Brain microvascular endothelial cell (primary cell): ENCODE data around the gene PHOSPHO2.
A peak's percentile ranks its signal among the peaks of the same experiment; 100 is the strongest.

Experiments used
- DNase-seq: peaks from one replicate; pipeline ENCODE4 v3.0.0-alpha.2; 2020
- H3K27ac ChIP-seq: fragments of 250-450 bp; sonication (Bioruptor Pico); 2 replicates; pipeline ENCODE4 v1.5.1; 2020; ENCODE audit warnings: mild to moderate bottlenecking, moderate library complexity
- H3K27me3 ChIP-seq: fragments of 250-450 bp; sonication (Bioruptor Pico); replicated peaks from 2 replicates; pipeline ENCODE4 v1.5.1; 2020; ENCODE audit warnings: mild to moderate bottlenecking
- H3K36me3 ChIP-seq: fragments of 250-450 bp; sonication (Bioruptor Pico); replicated peaks from 2 replicates; pipeline ENCODE4 v1.5.1; 2020; ENCODE audit warnings: mild to moderate bottlenecking
- H3K4me3 ChIP-seq: 2 replicates; pipeline ENCODE4 v1.5.1; 2011; ENCODE audit warnings: low read depth, mild to moderate bottlenecking, control low read depth, low read length, moderate library complexity
- CTCF ChIP-seq: IDR thresholded peaks from 2 replicates; pipeline ENCODE4 v1.5.1; 2011; ENCODE audit warnings: low read depth, mild to moderate bottlenecking, moderate library complexity, low read length, control low read depth, inconsistent platforms; ENCODE audit errors: missing control alignments
- in situ Hi-C: cut with HindIII; loops from 2 replicates; pipeline ENCODE4 v1.10.0; 2017; ENCODE audit warnings: low sequenced_read_pairs, low pct_ligation_motif_present

Gene PHOSPHO2

DNA sequence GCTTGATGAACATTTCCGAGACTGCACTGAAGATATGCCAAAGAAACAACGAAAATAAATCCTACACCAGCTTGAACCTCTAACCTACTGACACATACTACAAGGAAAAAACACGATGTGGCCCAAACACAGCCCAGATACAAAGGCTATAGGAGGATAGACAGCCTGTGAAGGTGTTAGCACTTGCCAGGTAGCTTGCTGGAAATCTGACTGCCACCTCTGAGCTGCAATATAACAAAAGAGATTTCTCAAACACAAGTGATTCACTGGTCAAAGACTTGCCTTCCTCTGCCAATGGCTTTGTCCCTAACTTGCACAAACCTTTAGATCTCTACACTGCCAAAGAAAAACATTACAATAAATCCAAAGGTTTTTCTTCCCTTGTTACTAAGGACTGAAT lies 21.2 kb upstream of the PHOSPHO2 start:
- no peaks in the 10 kb centered on the region for H3K36me3 ChIP-seq
- no peak for DNase-seq
- in situ Hi-C loops, result no loop called here
- TF ChIP-seq CTCF, result no peak
- no peaks in the 10 kb centered on the region for H3K27me3 ChIP-seq
- H3K27ac ChIP-seq, result no peak overlapping the region
- H3K4me3 ChIP-seq, result no peak overlapping the region

GRCh38 chr2:169673921-169674320 lies 20.3 kb upstream of the PHOSPHO2 start:
- in situ Hi-C loops, result no loop called here
- Histone ChIP-seq H3K27ac (no peak overlapping the region), H3K27me3 (no peaks in the 10 kb centered on the region), H3K4me3 (no peak overlapping the region), H3K36me3 (no peaks in the 10 kb centered on the region)
- no peak for TF ChIP-seq CTCF
- no peak for DNase-seq

DNA sequence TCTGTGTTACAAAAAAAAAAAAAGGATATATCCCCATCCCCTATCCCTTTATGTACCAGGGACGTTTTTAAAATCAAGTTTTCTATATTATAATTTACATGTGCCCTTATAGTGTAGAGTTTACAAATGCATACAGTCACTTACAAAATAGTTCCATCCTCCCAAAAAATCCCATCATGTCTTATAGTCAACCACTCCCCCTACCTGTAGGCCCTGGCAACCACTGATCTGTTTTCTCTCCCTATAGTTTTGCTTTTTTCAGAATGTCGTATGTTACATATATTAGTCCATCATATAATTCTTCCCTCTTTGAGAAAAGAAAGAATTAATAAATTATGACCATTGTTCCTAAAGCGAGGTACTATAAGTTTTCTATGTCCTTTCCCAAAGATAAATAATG lies 17.9 kb upstream of the PHOSPHO2 start:
- no peak for DNase-seq
- peak; percentile 43 for TF ChIP-seq CTCF
- Histone ChIP-seq H3K27me3 (no peaks in the 10 kb centered on the region), H3K27ac (no peak overlapping the region), H3K4me3 (no peak overlapping the region), H3K36me3 (no peaks in the 10 kb centered on the region)
- in situ Hi-C loops, result no loop called here

GRCh38 chr2:169676850-169677249 lies 17.4 kb upstream of the PHOSPHO2 start:
- in situ Hi-C loops, result no loop called here
- no peak overlapping the region for H3K27ac ChIP-seq
- no peak for DNase-seq
- no peaks in the 10 kb centered on the region for H3K36me3 ChIP-seq
- no peak for TF ChIP-seq CTCF
- no peaks in the 10 kb centered on the region for H3K27me3 ChIP-seq
- no peak overlapping the region for H3K4me3 ChIP-seq

DNA sequence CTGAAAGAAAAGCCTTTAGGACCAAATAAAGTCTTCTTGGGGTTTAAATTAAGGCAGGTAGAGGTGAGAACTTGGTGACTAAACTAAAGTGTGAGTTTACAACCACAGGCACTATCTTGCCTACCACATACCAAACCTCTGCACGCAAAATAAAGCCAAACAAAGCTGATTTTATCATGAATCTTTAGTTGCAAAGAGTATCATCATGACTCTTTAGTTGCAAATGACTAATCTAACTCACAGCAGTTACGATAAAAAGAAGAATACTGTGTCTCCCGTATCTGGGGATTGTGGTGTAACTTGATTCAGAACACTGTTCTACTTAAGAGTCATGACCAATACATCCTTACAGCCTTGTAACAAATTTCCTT lies 11.2 kb upstream of the PHOSPHO2 start:
- H3K4me3 ChIP-seq, result no peak overlapping the region
- no peaks in the 10 kb centered on the region for H3K36me3 ChIP-seq
- in situ Hi-C loops, result no loop called here
- no peak overlapping the region for H3K27ac ChIP-seq
- DNase-seq, result no peak
- H3K27me3 ChIP-seq, result no peaks in the 10 kb centered on the region
- no peak for TF ChIP-seq CTCF

DNA sequence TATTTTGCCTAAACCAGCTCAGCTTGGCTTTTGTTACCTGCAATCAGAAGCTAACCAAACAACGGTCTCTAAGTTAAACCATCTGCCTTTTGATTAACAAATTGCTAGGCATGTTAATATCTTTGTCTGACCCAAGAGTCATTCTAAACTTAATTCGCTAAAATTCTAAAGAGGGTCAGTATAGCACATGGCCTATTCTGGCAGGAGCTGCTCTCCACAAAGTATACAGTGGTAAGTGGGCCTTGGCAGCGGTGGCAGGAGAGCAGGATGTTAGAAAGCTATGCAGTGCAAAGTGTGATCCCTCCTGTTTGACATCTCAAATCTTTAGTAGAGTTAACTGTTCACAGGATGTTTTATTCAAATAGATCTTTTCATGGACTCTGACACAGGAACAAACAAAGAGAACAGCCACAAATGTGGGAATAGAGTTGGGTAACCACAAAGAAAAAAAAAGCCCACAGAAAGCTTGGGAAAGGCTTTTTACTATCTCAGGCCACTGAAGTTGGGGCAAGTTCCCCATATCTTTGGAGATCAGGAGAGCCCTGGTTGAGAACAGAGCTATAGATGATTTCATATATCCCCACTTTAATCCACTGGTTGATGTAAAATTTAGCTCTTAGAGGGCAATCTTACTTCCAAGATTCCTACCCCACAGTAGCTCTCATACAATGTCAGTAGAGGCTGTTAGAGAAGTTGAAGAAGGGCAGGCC lies 10.7 kb upstream of the PHOSPHO2 start:
- in situ Hi-C loops, result no loop called here
- Histone ChIP-seq H3K27me3 (no peaks in the 10 kb centered on the region), H3K4me3 (no peak overlapping the region), H3K36me3 (no peaks in the 10 kb centered on the region), H3K27ac (no peak overlapping the region)
- no peak for TF ChIP-seq CTCF
- DNase-seq, result no peak
